H9 (cell line): ENCODE results near the gene TOM1L2. TPM values are rescaled to one million over a fixed set of nuclear protein-coding genes. Genes with fewer than 3 reads are reported as not detected.

Source experiments
- DNase-seq: peaks from one replicate; pipeline ENCODE4 v3.0.0-alpha.2; 2017
- H2AFZ ChIP-seq: one replicate; pipeline ENCODE4 v1.6.1; 2013; ENCODE audit warnings: mild to moderate bottlenecking, low read length, control low read depth, moderate library complexity
- H2AK5ac ChIP-seq: 2 replicates; pipeline ENCODE4 v1.6.1; 2013; ENCODE audit warnings: low read length, control low read depth, mixed read lengths; ENCODE audit not compliant: insufficient read length
- H2BK120ac ChIP-seq: one replicate; pipeline ENCODE4 v1.6.1; 2013; ENCODE audit warnings: low read depth, mild to moderate bottlenecking, low read length, control low read depth, inconsistent platforms; ENCODE audit not compliant: poor library complexity, severe bottlenecking
- H2BK12ac ChIP-seq: 2 replicates; pipeline ENCODE4 v1.6.1; 2013; ENCODE audit warnings: low read length, control low read depth, mixed read lengths, low read depth; ENCODE audit not compliant: insufficient read length
- H2BK15ac ChIP-seq: 2 replicates; pipeline ENCODE4 v1.6.1; 2013; ENCODE audit warnings: low read depth, low read length, control low read depth
- H2BK20ac ChIP-seq: one replicate; pipeline ENCODE4 v1.6.1; 2013; ENCODE audit warnings: low read depth, mild to moderate bottlenecking, low read length, control low read depth, inconsistent platforms; ENCODE audit not compliant: poor library complexity, severe bottlenecking
- H2BK5ac ChIP-seq: 2 replicates; pipeline ENCODE4 v1.6.1; 2013; ENCODE audit warnings: low read length, control low read depth, mixed read lengths; ENCODE audit not compliant: insufficient read length
- H3K14ac ChIP-seq: 2 replicates; pipeline ENCODE4 v1.6.1; 2013; ENCODE audit warnings: low read length, control low read depth; ENCODE audit not compliant: insufficient read depth
- H3K18ac ChIP-seq: 2 replicates; pipeline ENCODE4 v1.6.1; 2013; ENCODE audit warnings: low read depth, mild to moderate bottlenecking, mixed read lengths, low read length, control low read depth; ENCODE audit not compliant: insufficient read length
- H3K23ac ChIP-seq: 2 replicates; pipeline ENCODE4 v1.6.1; 2013; ENCODE audit warnings: low read length, control low read depth, mixed read lengths, low read depth; ENCODE audit not compliant: insufficient read length
- H3K23me2 ChIP-seq: 2 replicates; pipeline ENCODE4 v1.6.1; 2013; ENCODE audit warnings: low read depth, mild to moderate bottlenecking, mixed read lengths, low read length, control low read depth; ENCODE audit not compliant: insufficient read length, poor library complexity, severe bottlenecking
- H3K27ac ChIP-seq: 2 replicates; pipeline ENCODE4 v1.5.1; 2013; ENCODE audit warnings: low read length, control low read depth, mixed read lengths, low read depth; ENCODE audit not compliant: insufficient read length
- H3K27me3 ChIP-seq: 2 replicates; pipeline ENCODE4 v1.6.1; 2013; ENCODE audit warnings: low read length, control low read depth, inconsistent platforms; ENCODE audit not compliant: insufficient read depth
- H3K4ac ChIP-seq: 2 replicates; pipeline ENCODE4 v1.6.1; 2013; ENCODE audit warnings: low read depth, mild to moderate bottlenecking, control low read depth, inconsistent platforms, low read length, moderate library complexity
- H3K4me1 ChIP-seq: 2 replicates; pipeline ENCODE4 v1.6.1; 2013; ENCODE audit warnings: low read length, control low read depth, inconsistent platforms; ENCODE audit not compliant: insufficient read depth
- H3K4me2 ChIP-seq: 2 replicates; pipeline ENCODE4 v1.6.1; 2013; ENCODE audit warnings: low read length, control low read depth, mixed read lengths; ENCODE audit not compliant: insufficient read length, insufficient read depth
- H3K56ac ChIP-seq: 2 replicates; pipeline ENCODE4 v1.6.1; 2013; ENCODE audit warnings: low read depth, mild to moderate bottlenecking, mixed read lengths, low read length, control low read depth; ENCODE audit not compliant: insufficient read length
- H3K79me1 ChIP-seq: 2 replicates; pipeline ENCODE4 v1.6.1; 2013; ENCODE audit warnings: low read depth, mild to moderate bottlenecking, moderate library complexity, low read length, control low read depth, inconsistent platforms; ENCODE audit not compliant: insufficient read depth, poor library complexity, severe bottlenecking
- H3K79me2 ChIP-seq: 2 replicates; pipeline ENCODE4 v1.6.1; 2013; ENCODE audit warnings: low read length, control low read depth, inconsistent platforms; ENCODE audit not compliant: insufficient read depth
- H3K9ac ChIP-seq: 2 replicates; pipeline ENCODE4 v1.6.1; 2013; ENCODE audit warnings: low read length, control low read depth, mixed read lengths; ENCODE audit not compliant: insufficient read length; ENCODE audit errors: extremely low read depth
- H3K9me3 ChIP-seq: one replicate; pipeline ENCODE4 v1.6.1; 2013; ENCODE audit warnings: low read depth, low read length, inconsistent platforms; ENCODE audit not compliant: control insufficient read depth
- H3T11ph ChIP-seq: one replicate; pipeline ENCODE4 v1.6.1; 2013; ENCODE audit warnings: mild to moderate bottlenecking, low read length, control low read depth, inconsistent platforms
- H4K20me1 ChIP-seq: one replicate; pipeline ENCODE4 v1.6.1; 2013; ENCODE audit not compliant: control insufficient read depth, insufficient read length, insufficient read depth
- H4K5ac ChIP-seq: 2 replicates; pipeline ENCODE4 v1.6.1; 2013; ENCODE audit warnings: low read depth, mild to moderate bottlenecking, mixed read lengths, low read length, control low read depth; ENCODE audit not compliant: insufficient read length
- H4K8ac ChIP-seq: replicated peaks from 2 replicates; pipeline ENCODE4 v1.6.1; 2013; ENCODE audit warnings: low read length, control low read depth, mixed read lengths, low read depth; ENCODE audit not compliant: insufficient read length
- H4K91ac ChIP-seq: 2 replicates; pipeline ENCODE4 v1.6.1; 2013; ENCODE audit warnings: low read depth, mild to moderate bottlenecking, moderate library complexity, mixed read lengths, low read length, control low read depth; ENCODE audit not compliant: insufficient read length
- H3K27ac Mint-ChIP-seq, 3 experiments: 2 replicates in 2 of 3; 3 replicates in 1 of 3; pipeline ENCODE4 v1.8.0; 2020 to 2021; ENCODE audit warnings: mixed read lengths in 3 of 3, mild to moderate bottlenecking in 1 of 3, moderate library complexity in 1 of 3
- H3K27me3 Mint-ChIP-seq: 2 replicates; pipeline ENCODE4 v1.8.0; 2021; ENCODE audit warnings: low read depth, mild to moderate bottlenecking, moderate library complexity, mixed read lengths
- H3K36me3 Mint-ChIP-seq, 3 experiments: 2 replicates in 2 of 3; 3 replicates in 1 of 3; pipeline ENCODE4 v1.8.0; 2020 to 2021; ENCODE audit warnings: low read depth in 3 of 3, mixed read lengths in 3 of 3; ENCODE audit not compliant: insufficient read depth in 1 of 3
- H3K4me1 Mint-ChIP-seq, 2 experiments: 2 replicates each; pipeline ENCODE4 v1.8.0; 2020; ENCODE audit warnings: mixed read lengths in 2 of 2
- H3K4me3 Mint-ChIP-seq, 2 experiments: 2 replicates in 1 of 2; 3 replicates in 1 of 2; pipeline ENCODE4 v1.8.0; 2020 to 2021; ENCODE audit warnings: mild to moderate bottlenecking in 2 of 2, mixed read lengths in 2 of 2, moderate library complexity in 1 of 2
- H3K9me3 Mint-ChIP-seq, 2 experiments: 2 replicates in 1 of 2; 3 replicates in 1 of 2; pipeline ENCODE4 v1.8.0; 2020; ENCODE audit warnings: mild to moderate bottlenecking in 2 of 2, mixed read lengths in 2 of 2, moderate library complexity in 1 of 2
- WGBS: extraction: QIAGEN DNeasy Blood & Tissue Kit; methylation state at CpG from one replicate; pipeline ENCODE4 v1.1.7; 2013; ENCODE audit warnings: missing lambda C conversion rate, low lambda C conversion rate, mixed read lengths; ENCODE audit not compliant: insufficient read length; ENCODE audit errors: extremely low coverage; 5-methylcytosine and 5-hydroxymethylcytosine counted together
- total RNA-seq: library from RNA; stranded (reverse); gene quantifications from 2 replicates; pipeline ENCODE4 v1.2.1, GENCODE V29; 2021
- TF ChIP-seq, protein P1 (sequence below): fragments of 200-600 bp; sonication (generic); conservative IDR thresholded peaks from 3 replicates; pipeline ENCODE4 v1.8.0; 2021; ENCODE audit warnings: antibody characterized with exemption, mild to moderate bottlenecking

TOM1L2 gene
- total RNA-seq, 1 experiment from 2014 or later = 4.6 TPM

GRCh38 chr17:17809531-17810083, 162.6 kb downstream of the TOM1L2 start:
- TF ChIP-seq, protein P1, sequence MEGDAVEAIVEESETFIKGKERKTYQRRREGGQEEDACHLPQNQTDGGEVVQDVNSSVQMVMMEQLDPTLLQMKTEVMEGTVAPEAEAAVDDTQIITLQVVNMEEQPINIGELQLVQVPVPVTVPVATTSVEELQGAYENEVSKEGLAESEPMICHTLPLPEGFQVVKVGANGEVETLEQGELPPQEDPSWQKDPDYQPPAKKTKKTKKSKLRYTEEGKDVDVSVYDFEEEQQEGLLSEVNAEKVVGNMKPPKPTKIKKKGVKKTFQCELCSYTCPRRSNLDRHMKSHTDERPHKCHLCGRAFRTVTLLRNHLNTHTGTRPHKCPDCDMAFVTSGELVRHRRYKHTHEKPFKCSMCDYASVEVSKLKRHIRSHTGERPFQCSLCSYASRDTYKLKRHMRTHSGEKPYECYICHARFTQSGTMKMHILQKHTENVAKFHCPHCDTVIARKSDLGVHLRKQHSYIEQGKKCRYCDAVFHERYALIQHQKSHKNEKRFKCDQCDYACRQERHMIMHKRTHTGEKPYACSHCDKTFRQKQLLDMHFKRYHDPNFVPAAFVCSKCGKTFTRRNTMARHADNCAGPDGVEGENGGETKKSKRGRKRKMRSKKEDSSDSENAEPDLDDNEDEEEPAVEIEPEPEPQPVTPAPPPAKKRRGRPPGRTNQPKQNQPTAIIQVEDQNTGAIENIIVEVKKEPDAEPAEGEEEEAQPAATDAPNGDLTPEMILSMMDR = no peak
- H3K27ac Mint-ChIP-seq = no peak overlapping the region
- H3K4me3 Mint-ChIP-seq = peak overlapping the region; percentile 59 to 80
- Histone ChIP-seq H4K20me1 (no peaks in the 10 kb centered on the region), H2BK5ac (no peak overlapping the region), H3K56ac (no peak overlapping the region), H4K5ac (no peak overlapping the region), H3K4me2 (peak overlapping the region; percentile 22), H2BK12ac (no peak overlapping the region), H3K4me1 (no peaks in the 10 kb centered on the region; the same call in 1 of the 2 replicates), H3K27me3 (peaks cover 8% of the 10 kb centered on the region; the same call in 1 of the 2 replicates), H3K23ac (no peak overlapping the region), H3T11ph (no peak overlapping the region), H3K4ac (no peak overlapping the region), H3K27ac (no peak overlapping the region), H2AFZ (no peak overlapping the region), H3K9me3 (no peaks in the 10 kb centered on the region), H2AK5ac (no peak overlapping the region), H3K9ac (no peak overlapping the region), H4K91ac (no peak overlapping the region), H4K8ac (no peak overlapping the region), H2BK20ac (no peak overlapping the region), H3K14ac (no peak overlapping the region; the same call in 1 of the 2 replicates), H3K79me2 (no peaks in the 10 kb centered on the region), H3K23me2 (peaks cover 6% of the 10 kb centered on the region), H3K18ac (no peak overlapping the region), H2BK15ac (no peak overlapping the region), H2BK120ac (no peak overlapping the region), H3K79me1 (no peaks in the 10 kb centered on the region)
- peaks cover 17 to 25% of the 10 kb centered on the region in 2 experiments for H3K4me1 Mint-ChIP-seq
- H3K9me3 Mint-ChIP-seq = no peaks in the 10 kb centered on the region
- DNase-seq = peak; percentile 90
- peaks cover 39% of the 10 kb centered on the region for H3K27me3 Mint-ChIP-seq
- peaks cover 2 to 13% (median 4%) of the 10 kb centered on the region in 3 experiments for H3K36me3 Mint-ChIP-seq
- WGBS = no CpG with 5 or more reads among the region's 52 CpGs
